Left ventricle myocardium superior (tissue), 1 donor: ENCODE measurements around the gene P2RY8. TPM values are rescaled to one million over a fixed set of nuclear protein-coding genes. Genes with fewer than 3 reads are reported as not detected.
"Not testable (repeated sequence)": the region's sequence is repeated elsewhere in the genome, so short reads cannot be mapped to it uniquely, and the experiment has no call there.

Experiments
- ATAC-seq: fragments of 200-7000 bp; cut with Tn5 transposase; one replicate; pipeline ENCODE4 v1.9.1; 2020; ENCODE audit warnings: mild to moderate bottlenecking, moderate library complexity
- DNase-seq: peaks from one replicate; pipeline ENCODE4 v3.0.0-alpha.2; 2020
- intact Hi-C: fragments of 100-400 bp; cut with micrococcal nuclease; formaldehyde crosslinking; loops from one replicate; pipeline ENCODE4 v1.11.0; 2022
- total RNA-seq: library from RNA; stranded (reverse); fragmentation: NEBNext Ultra II Directional; extraction: Animal tissue kit (Norgen Biotek cat#: 25700); gene quantifications from one replicate; pipeline ENCODE4 v1.2.1, GENCODE V29; 2021
- donor health status: DM: no; HTN: yes; CAD: no; lungs with severe emphysema.

P2RY8 gene
- total RNA-seq, 1 donor from 2014 or later = 2.6 TPM

GRCh38 chrX:1475881-1476280 is 61.1 kb downstream of the P2RY8 start:
- no peak for DNase-seq
- intact Hi-C loops = no loop called here
- ATAC-seq = no peak

- ATAC-seq = no peak
- no peak for DNase-seq
- intact Hi-C loops = no loop called here
These were observed 61.5 kb downstream of the P2RY8 start for GRCh38 chrX:1475481-1475880.

- DNase-seq, intact Hi-C loops, ATAC-seq: not testable (repeated sequence)
These were observed 62.4 kb downstream of the P2RY8 start for GRCh38 chrX:1474593-1474992.

DNA sequence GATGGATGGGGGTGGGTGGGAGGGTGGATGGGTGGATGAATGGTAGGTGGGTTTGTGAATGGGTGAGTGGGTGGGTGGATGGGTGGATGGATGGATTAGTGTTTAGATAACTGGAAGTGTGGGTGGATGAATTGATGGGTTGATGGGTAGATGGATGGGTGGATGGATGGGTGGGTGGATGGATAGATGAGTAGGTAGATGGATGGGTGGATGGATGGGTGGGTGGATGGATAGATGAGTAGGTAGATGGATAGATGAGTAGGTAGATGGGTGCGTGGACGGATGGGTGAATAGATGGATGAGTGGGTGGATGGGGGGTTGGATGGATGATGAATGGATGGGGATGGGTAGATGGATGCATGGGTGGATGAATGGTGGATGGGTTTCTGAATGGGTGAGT is 64.0 kb downstream of the P2RY8 start:
- intact Hi-C loops = no loop called here
- ATAC-seq (no peak), DNase-seq (no peak)

GRCh38 chrX:1468250-1468772 is 68.7 kb downstream of the P2RY8 start:
- DNase-seq = no peak
- no peak for ATAC-seq
- intact Hi-C loops = no loop called here

- DNase-seq = no peak
- intact Hi-C loops = no loop called here
- no peak for ATAC-seq
These were observed 69.9 kb downstream of the P2RY8 start for GRCh38 chrX:1466971-1467561.

DNA sequence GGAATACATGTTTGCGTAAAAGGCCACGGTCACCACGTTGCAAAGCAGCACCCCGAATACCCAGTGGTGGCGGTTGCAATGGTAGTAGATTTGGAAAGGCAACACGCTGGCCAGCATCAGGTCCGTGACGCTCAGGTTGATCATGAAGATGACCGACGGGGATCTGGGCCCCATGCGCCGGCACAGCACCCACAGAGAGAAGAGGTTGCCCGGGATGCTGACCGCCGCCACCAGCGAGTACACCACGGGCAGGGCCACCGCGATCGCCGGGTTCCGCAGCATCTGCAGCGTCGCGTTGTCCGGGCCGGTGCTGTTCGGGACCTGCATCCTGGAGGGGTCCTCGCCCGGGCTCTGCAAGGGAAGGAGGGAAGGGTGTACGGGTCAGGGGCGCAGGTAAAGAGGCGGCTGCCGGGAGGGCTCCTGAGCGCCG is 70.7 kb downstream of the P2RY8 start:
- intact Hi-C loops = no loop called here
- DNase-seq (no peak), ATAC-seq (no peak)

GRCh38 chrX:1465286-1466231 is 71.4 kb downstream of the P2RY8 start:
- ATAC-seq (no peak), DNase-seq (no peak)
- intact Hi-C loops = no loop called here

GRCh38 chrX:1464971-1465285 is 72.1 kb downstream of the P2RY8 start:
- no peak for DNase-seq
- no peak for ATAC-seq
- intact Hi-C loops = no loop called here

- DNase-seq = no peak
- intact Hi-C loops = no loop called here
- ATAC-seq = no peak
These were observed 72.7 kb downstream of the P2RY8 start for GRCh38 chrX:1464041-1464970.

DNA sequence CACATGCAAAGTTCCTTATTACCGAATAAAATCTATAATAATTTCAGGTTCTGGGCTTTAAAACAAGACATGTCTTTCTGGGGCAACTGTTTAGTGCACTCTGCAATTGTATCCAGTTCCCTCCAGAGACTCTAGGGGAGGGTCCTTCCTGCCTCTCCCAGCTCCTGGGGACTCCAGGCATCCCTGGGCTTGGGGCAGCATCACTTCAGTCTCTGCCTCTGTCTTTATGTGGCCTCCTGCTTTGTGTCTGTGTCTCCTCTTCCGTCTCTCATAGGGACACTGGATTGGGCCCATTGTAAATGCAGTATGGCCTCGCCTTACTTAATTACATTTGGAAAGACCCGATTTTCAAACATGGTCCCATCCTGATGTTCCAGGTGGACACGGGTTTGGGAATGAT is 73.4 kb downstream of the P2RY8 start:
- intact Hi-C loops = no loop called here
- ATAC-seq (no peak), DNase-seq (no peak)

DNA sequence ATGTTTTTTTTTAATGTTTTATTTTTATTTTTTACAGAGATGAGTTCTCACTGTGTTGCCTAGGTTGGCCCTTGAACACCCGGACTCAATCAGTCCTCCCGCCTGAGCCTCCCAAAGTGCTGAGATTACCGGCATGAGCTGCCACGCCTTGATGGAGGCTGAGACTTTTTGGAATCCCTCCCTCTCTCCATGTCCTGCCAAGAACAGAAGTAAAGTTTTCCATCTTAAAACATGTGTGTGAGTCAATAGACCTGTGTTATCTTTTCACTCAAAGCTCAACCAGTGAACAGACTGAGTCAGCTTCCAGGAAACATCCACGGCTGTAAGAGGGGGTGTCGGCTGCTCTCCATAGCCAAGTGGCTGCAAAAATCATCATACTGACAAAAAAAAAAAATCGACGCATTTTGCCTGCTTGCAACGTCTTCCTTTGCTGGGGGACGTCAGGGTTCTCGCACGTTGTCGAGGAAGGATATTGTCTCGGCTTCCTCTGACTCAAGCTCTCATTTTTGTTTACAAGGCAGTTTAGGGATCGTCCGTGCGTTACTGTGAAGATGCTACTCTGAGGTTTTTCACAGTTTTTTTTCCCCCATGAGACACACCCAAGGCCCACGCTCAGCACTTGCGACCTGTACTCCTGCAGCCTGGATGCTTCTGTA is 74.3 kb downstream of the P2RY8 start:
- no peak for DNase-seq
- intact Hi-C loops = no loop called here

DNA sequence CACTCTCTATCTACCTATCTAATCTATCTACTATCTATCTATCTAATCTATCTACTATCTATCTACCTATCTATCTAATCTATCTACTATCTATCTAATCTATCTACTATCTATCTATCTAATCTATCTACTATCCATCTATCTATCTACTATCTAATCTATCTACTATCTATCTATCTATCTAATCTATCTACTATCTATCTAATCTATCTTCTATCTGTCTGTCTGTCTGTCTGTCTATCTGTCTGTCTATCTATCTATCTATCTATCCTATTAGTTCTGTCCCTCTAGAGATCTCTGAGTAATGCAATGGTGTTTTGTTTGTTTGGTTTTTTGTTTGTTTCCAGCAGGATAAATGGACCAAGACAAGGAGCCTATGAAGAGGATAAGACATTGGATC is 74.9 kb downstream of the P2RY8 start:
- intact Hi-C loops = no loop called here
- ATAC-seq = no peak
- no peak for DNase-seq

More for the DNA sequence above, 74.3 kb downstream of the P2RY8 start:
- ATAC-seq = peak; percentile 82

GRCh38 chrX:1455948-1456280 is 81.1 kb downstream of the P2RY8 start:
- no peak for DNase-seq
- no peak for ATAC-seq
- intact Hi-C loops = loop anchor here (10.0 kb wide), 1 partner anchor 1149 kb away; no protein-coding TSS in a partner anchor

GRCh38 chrX:1453951-1454785 is 82.8 kb downstream of the P2RY8 start:
- intact Hi-C loops = loop anchor here (10.0 kb wide), 1 partner anchor 1151 kb away; no protein-coding TSS in a partner anchor
- DNase-seq (peak; percentile 92), ATAC-seq (peak; percentile 35)

DNA sequence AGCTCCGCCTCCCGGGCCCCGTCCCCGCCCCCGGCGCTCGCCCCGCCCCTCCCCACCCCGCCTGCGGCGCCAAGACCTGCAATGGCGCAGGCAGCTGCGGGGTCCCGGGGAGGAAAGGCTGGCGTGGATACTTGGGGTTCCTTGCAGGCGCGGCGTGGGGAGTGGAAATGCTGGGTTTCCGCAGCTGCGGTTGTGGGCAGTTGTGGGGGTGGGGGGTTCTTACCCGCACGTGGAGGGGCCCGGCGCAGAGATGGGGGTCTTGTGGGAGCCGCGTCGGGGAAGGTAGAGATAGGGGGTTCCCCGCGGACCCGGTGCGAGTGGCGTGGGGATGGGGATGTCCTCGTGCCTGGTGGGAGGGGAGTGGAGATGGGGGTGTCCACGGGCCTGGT is 83.6 kb downstream of the P2RY8 start:
- peak; percentile 23 for ATAC-seq
- intact Hi-C loops = loop anchor here (10.0 kb wide), 1 partner anchor 1151 kb away; no protein-coding TSS in a partner anchor
- no peak for DNase-seq

DNA sequence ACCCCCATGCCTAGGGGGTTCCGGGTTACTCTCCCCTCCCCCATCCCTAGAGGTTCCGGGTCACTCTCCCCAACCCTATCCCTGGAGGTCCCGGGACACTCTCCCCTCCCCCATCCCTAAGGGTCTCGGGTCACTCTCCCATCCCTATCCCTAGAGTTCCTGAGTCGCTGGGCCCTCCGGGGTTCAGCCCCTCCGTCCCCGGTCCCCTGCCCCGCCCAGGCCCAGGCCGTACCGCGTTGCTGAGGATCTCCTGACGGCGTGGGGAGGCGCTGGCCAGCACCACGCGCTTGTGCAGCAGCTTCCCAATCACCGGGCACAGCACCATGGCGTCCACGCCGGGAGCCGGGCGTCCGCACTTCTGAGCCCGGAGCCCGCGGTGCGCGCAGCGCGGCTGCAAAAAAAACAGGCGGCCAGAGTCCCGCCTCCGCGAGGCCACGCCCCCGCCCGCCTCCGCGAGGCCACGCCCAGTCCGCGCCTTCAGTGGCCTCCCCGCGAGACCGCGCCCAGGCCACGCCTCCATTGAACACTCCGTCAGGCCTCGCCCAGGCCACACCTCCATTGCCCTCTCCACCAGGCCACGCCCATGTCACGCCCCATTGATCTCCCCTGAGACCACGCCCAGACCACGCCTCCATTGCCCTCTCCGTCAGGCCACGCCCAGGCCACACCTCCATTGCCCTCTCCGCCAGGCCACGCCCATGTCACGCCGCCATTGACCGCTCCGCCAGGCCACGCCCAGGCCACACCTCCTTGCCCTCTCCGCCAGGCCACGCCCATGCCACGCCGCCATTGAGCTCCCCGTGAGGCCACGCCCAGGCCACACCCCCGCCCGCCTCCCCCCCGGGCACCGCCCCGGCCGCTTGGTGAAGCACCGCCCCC is 84.2 kb downstream of the P2RY8 start, which contains the start of gene ASMTL:
Gene ASMTL, minus strand, starts transcription at position 394 of the 879 bp plus-strand sequence. Its CDS starts 69 bp downstream, at position 325.
- ATAC-seq = peak; percentile 92
- DNase-seq = peak; percentile 100
- intact Hi-C loops = loop anchor here (10.0 kb wide), 1 partner anchor 1152 kb away; no protein-coding TSS in a partner anchor
